ENCODE results near the gene DDR2. TPM values are rescaled to one million over a fixed set of nuclear protein-coding genes. Genes with fewer than 3 reads are reported as not detected.

Gene DDR2
- total and polyA plus RNA-seq, 2 donors from 2014 or later, result 3.9 to 19.8 TPM

DNA sequence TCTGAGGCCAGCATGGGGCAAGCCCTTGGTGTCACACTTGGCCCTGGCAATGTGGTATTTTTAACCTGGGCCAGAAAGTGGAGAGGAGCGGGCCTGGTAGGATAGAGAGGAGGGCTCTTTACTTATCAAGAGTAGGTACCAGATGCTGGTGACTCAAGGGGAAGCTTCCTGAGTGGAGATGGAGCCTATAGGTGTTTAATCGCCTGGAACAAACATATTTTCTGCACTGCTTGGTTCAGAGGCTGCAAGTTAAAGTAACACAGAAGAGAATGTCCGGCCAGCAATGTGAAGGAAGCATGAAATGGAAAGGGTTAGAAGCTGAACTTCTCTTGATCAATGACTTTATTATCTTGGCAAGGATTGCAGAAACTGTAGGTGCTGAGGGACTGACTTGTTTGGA lies 74.3 kb downstream of the DDR2 start:
- Histone ChIP-seq H3K27me3 (ENCODE audit: control insufficient read depth, insufficient read depth, low read length) (no peaks in the 10 kb centered on the region), H3K4me3 (ENCODE audit: low read length in 3 of 3) (no peak overlapping the region), H3K9me3 (ENCODE audit: control insufficient read depth in 2 of 3, insufficient read depth in 1 of 3, low read length in 3 of 3) (no peaks in the 10 kb centered on the region), H3K27ac (ENCODE audit: low read depth in 2 of 2, low read length in 2 of 2) (no peak overlapping the region), H3K9ac (ENCODE audit: low read length in 3 of 3) (no peak overlapping the region), H3K36me3 (ENCODE audit: control insufficient read depth in 2 of 3, insufficient read depth in 3 of 3, low read length in 3 of 3) (no peaks in the 10 kb centered on the region), H3K4me1 (ENCODE audit: control insufficient read depth in 2 of 3, insufficient read depth in 2 of 3, low read depth in 1 of 3, low read length in 3 of 3) (peaks cover 0 to 5% (median 3%) of the 10 kb centered on the region in 3 donors)
- FAIRE-seq (no peak), DNase-seq (no peak)
- TF ChIP-seq, protein P1, sequence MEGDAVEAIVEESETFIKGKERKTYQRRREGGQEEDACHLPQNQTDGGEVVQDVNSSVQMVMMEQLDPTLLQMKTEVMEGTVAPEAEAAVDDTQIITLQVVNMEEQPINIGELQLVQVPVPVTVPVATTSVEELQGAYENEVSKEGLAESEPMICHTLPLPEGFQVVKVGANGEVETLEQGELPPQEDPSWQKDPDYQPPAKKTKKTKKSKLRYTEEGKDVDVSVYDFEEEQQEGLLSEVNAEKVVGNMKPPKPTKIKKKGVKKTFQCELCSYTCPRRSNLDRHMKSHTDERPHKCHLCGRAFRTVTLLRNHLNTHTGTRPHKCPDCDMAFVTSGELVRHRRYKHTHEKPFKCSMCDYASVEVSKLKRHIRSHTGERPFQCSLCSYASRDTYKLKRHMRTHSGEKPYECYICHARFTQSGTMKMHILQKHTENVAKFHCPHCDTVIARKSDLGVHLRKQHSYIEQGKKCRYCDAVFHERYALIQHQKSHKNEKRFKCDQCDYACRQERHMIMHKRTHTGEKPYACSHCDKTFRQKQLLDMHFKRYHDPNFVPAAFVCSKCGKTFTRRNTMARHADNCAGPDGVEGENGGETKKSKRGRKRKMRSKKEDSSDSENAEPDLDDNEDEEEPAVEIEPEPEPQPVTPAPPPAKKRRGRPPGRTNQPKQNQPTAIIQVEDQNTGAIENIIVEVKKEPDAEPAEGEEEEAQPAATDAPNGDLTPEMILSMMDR (IDR thresholded peaks at IDR 0.05; ENCODE audit: borderline replicate concordance, extremely low read depth, insufficient read depth), result no peak
- intact Hi-C loops (cut with DNase I), result no loop called here

DNA sequence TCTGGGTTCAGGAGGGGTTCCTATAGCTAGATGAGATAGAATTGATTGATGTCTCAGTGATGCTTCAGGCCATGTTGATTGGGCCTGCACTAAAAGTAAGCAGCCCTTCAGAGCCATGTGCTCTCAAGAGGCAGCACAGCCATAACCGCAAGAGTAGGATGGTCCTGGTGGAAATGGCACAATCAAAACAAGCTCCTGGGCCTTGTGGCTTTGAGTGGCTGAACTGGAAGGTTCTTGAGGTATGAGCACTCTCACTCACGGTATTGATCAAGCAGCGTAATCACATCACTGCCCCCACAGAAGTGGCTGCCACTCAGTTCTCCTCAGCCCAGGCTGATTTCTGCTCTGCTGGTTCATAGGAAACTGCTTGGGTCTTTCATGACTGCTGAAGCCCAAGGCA lies 76.0 kb downstream of the DDR2 start:
- TF ChIP-seq, protein P1 (IDR thresholded peaks at IDR 0.05; ENCODE audit: borderline replicate concordance, extremely low read depth, insufficient read depth), result no peak
- Histone ChIP-seq H3K9me3 (ENCODE audit: control insufficient read depth in 2 of 3, insufficient read depth in 1 of 3, low read length in 3 of 3) (no peaks in the 10 kb centered on the region), H3K4me1 (ENCODE audit: control insufficient read depth in 2 of 3, insufficient read depth in 2 of 3, low read depth in 1 of 3, low read length in 3 of 3) (peaks cover 0 to 5% (median 3%) of the 10 kb centered on the region in 3 donors), H3K9ac (ENCODE audit: low read length in 3 of 3) (no peak overlapping the region), H3K4me3 (ENCODE audit: low read length in 3 of 3) (no peak overlapping the region), H3K27me3 (ENCODE audit: control insufficient read depth, insufficient read depth, low read length) (no peaks in the 10 kb centered on the region), H3K27ac (ENCODE audit: low read depth in 2 of 2, low read length in 2 of 2) (no peak overlapping the region), H3K36me3 (ENCODE audit: control insufficient read depth in 2 of 3, insufficient read depth in 3 of 3, low read length in 3 of 3) (no peaks in the 10 kb centered on the region)
- intact Hi-C loops (cut with DNase I), result no loop called here
- no peak for FAIRE-seq
- no peak for DNase-seq

DNA sequence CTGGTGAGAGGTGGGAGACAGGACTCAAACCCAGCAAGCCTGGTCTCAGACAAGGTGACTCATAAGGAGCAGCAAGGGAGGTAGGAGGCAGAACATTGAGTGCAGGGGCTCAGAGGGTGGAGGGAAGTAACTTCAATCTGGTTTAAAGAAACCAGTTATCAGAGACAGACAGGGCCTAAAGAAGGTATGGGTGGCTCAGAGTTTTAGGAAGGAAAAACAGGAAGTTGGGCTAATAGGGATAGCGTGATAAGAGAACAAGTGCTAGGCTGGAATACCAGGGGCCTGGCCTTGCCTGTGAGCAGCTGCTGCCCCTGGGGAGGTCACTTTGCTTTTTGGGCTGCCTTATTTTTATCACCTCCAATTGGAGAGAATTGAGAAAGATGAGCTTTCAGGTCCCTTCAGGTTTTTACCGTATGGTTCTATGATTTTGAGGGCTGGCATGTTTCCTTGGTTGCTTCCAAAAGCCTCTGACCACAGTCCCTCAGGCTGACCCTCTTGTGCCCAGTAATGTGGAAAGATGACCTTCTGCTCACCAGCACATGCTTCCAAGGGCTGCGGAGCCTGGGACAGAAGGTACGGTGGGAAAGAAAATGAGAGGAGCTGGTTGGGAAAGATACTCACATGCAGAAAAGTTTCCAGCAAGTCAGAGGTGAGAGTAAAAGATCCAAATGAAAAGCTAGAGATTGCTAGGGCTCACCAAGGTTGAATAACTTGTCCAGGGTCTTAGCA lies 77.0 kb downstream of the DDR2 start:
- H3K36me3 ChIP-seq (ENCODE audit: control insufficient read depth in 2 of 3, insufficient read depth in 3 of 3, low read length in 3 of 3), result no peaks in the 10 kb centered on the region
- DNase-seq (no peak), FAIRE-seq (no peak)
- H3K4me3 ChIP-seq (ENCODE audit: low read length in 3 of 3), result no peak overlapping the region
- TF ChIP-seq, protein P1 (IDR thresholded peaks at IDR 0.05; ENCODE audit: borderline replicate concordance, extremely low read depth, insufficient read depth), result no peak
- H3K27ac ChIP-seq (ENCODE audit: low read depth in 2 of 2, low read length in 2 of 2), result no peak overlapping the region
- H3K4me1 ChIP-seq (ENCODE audit: control insufficient read depth in 2 of 3, insufficient read depth in 2 of 3, low read depth in 1 of 3, low read length in 3 of 3), result peaks cover 0 to 2% (median under 1%) of the 10 kb centered on the region in 3 donors
- H3K27me3 ChIP-seq (ENCODE audit: control insufficient read depth, insufficient read depth, low read length), result no peaks in the 10 kb centered on the region
- no peak overlapping the region for H3K9ac ChIP-seq (ENCODE audit: low read length in 3 of 3)
- intact Hi-C loops (cut with DNase I), result no loop called here
- H3K9me3 ChIP-seq (ENCODE audit: control insufficient read depth in 2 of 3, insufficient read depth in 1 of 3, low read length in 3 of 3), result no peaks in the 10 kb centered on the region
